Effector memory CD4-positive, alpha-beta T cell (primary cell): ENCODE measurements around the gene PKNOX2.

Experiments
- DNase-seq, 3 donors: peaks; one replicate each; pipeline ENCODE4 v3.0.0-alpha.2; 2020
- H3K27ac ChIP-seq: 2 replicates; pipeline ENCODE4 v1.7.0; 2013; ENCODE audit warnings: mild to moderate bottlenecking, low read length, moderate library complexity; ENCODE audit not compliant: insufficient read depth, poor library complexity, severe bottlenecking
- H3K27me3 ChIP-seq: replicated peaks from 2 replicates; pipeline ENCODE4 v1.7.0; 2013; ENCODE audit warnings: mild to moderate bottlenecking, low read length; ENCODE audit not compliant: insufficient read depth, control insufficient read depth, poor library complexity, severe bottlenecking
- H3K36me3 ChIP-seq: 2 replicates; pipeline ENCODE4 v1.7.0; 2013; ENCODE audit warnings: mild to moderate bottlenecking, low read length, moderate library complexity; ENCODE audit not compliant: control insufficient read depth, insufficient read depth
- H3K4me1 ChIP-seq: 2 replicates; pipeline ENCODE4 v1.7.0; 2013; ENCODE audit warnings: low read length, mild to moderate bottlenecking; ENCODE audit not compliant: control insufficient read depth, insufficient read depth, poor library complexity, severe bottlenecking
- H3K4me3 ChIP-seq: 2 replicates; pipeline ENCODE4 v1.7.0; 2013; ENCODE audit warnings: low read length, low read depth, mild to moderate bottlenecking; ENCODE audit not compliant: insufficient read depth, poor library complexity, severe bottlenecking
- H3K9me3 ChIP-seq: 2 replicates; pipeline ENCODE4 v1.7.0; 2013; ENCODE audit warnings: mild to moderate bottlenecking, low read length, moderate library complexity; ENCODE audit not compliant: control insufficient read depth

The PKNOX2 gene

GRCh38 chr11:125359130-125359529 lies 194.6 kb downstream of the PKNOX2 start:
- DNase-seq = no peak
- no peak overlapping the region for H3K27ac ChIP-seq
- no peaks in the 10 kb centered on the region for H3K27me3 ChIP-seq
- H3K36me3 ChIP-seq = no peaks in the 10 kb centered on the region
- H3K4me1 ChIP-seq = no peaks in the 10 kb centered on the region
- H3K9me3 ChIP-seq = no peaks in the 10 kb centered on the region
- H3K4me3 ChIP-seq = no peak overlapping the region

- H3K4me1 ChIP-seq = no peaks in the 10 kb centered on the region
- no peak overlapping the region for H3K27ac ChIP-seq
- H3K9me3 ChIP-seq = no peaks in the 10 kb centered on the region
- DNase-seq = no peak
- no peak overlapping the region for H3K4me3 ChIP-seq
- no peaks in the 10 kb centered on the region for H3K27me3 ChIP-seq
- H3K36me3 ChIP-seq = no peaks in the 10 kb centered on the region
These were observed 195.5 kb downstream of the PKNOX2 start for GRCh38 chr11:125360066-125360465.

GRCh38 chr11:125364121-125364826 lies 199.7 kb downstream of the PKNOX2 start:
- H3K4me3 ChIP-seq = no peak overlapping the region
- no peaks in the 10 kb centered on the region for H3K36me3 ChIP-seq
- no peaks in the 10 kb centered on the region for H3K4me1 ChIP-seq
- H3K27me3 ChIP-seq = no peaks in the 10 kb centered on the region
- H3K27ac ChIP-seq = no peak overlapping the region
- H3K9me3 ChIP-seq = no peaks in the 10 kb centered on the region
- no peak for DNase-seq

- Histone ChIP-seq H3K36me3 (no peaks in the 10 kb centered on the region), H3K9me3 (no peaks in the 10 kb centered on the region), H3K4me3 (no peak overlapping the region), H3K27ac (no peak overlapping the region), H3K27me3 (no peaks in the 10 kb centered on the region), H3K4me1 (no peaks in the 10 kb centered on the region)
- no peak for DNase-seq
These were observed 200.8 kb downstream of the PKNOX2 start for GRCh38 chr11:125365196-125365931.

- Histone ChIP-seq H3K9me3 (no peaks in the 10 kb centered on the region), H3K4me1 (no peaks in the 10 kb centered on the region), H3K36me3 (no peaks in the 10 kb centered on the region), H3K4me3 (no peak overlapping the region), H3K27ac (no peak overlapping the region), H3K27me3 (no peaks in the 10 kb centered on the region)
- DNase-seq = no peak
These were observed 203.2 kb downstream of the PKNOX2 start for GRCh38 chr11:125367710-125368109.

- no peaks in the 10 kb centered on the region for H3K4me1 ChIP-seq
- H3K4me3 ChIP-seq = no peak overlapping the region
- no peaks in the 10 kb centered on the region for H3K36me3 ChIP-seq
- no peaks in the 10 kb centered on the region for H3K27me3 ChIP-seq
- H3K27ac ChIP-seq = no peak overlapping the region
- no peak for DNase-seq
- no peaks in the 10 kb centered on the region for H3K9me3 ChIP-seq
These were observed 204.2 kb downstream of the PKNOX2 start for GRCh38 chr11:125368757-125369156.

- H3K36me3 ChIP-seq = no peaks in the 10 kb centered on the region
- H3K9me3 ChIP-seq = no peaks in the 10 kb centered on the region
- H3K4me1 ChIP-seq = no peaks in the 10 kb centered on the region
- DNase-seq = no peak
- H3K27me3 ChIP-seq = no peaks in the 10 kb centered on the region
- H3K27ac ChIP-seq = no peak overlapping the region
- no peak overlapping the region for H3K4me3 ChIP-seq
These were observed 205.3 kb downstream of the PKNOX2 start for GRCh38 chr11:125369808-125370207.

- no peak overlapping the region for H3K27ac ChIP-seq
- H3K4me3 ChIP-seq = no peak overlapping the region
- H3K27me3 ChIP-seq = no peaks in the 10 kb centered on the region
- no peaks in the 10 kb centered on the region for H3K4me1 ChIP-seq
- DNase-seq = no peak
- H3K36me3 ChIP-seq = no peaks in the 10 kb centered on the region
- no peaks in the 10 kb centered on the region for H3K9me3 ChIP-seq
These were observed 206.2 kb downstream of the PKNOX2 start for GRCh38 chr11:125370561-125371389.

GRCh38 chr11:125371431-125371935 lies 206.9 kb downstream of the PKNOX2 start:
- no peaks in the 10 kb centered on the region for H3K36me3 ChIP-seq
- H3K27me3 ChIP-seq = no peaks in the 10 kb centered on the region

More at GRCh38 chr11:125371431-125371935, 206.9 kb downstream of the PKNOX2 start:
- DNase-seq = no peak
- H3K4me1 ChIP-seq = no peaks in the 10 kb centered on the region
- no peak overlapping the region for H3K4me3 ChIP-seq
- H3K27ac ChIP-seq = no peak overlapping the region
- no peaks in the 10 kb centered on the region for H3K9me3 ChIP-seq
